Measurements from ENCODE around the gene RUNX1.
"Not testable (repeated sequence)": the region's sequence is repeated elsewhere in the genome, so short reads cannot be mapped to it uniquely, and the experiment has no call there.

The RUNX1 gene

DNA sequence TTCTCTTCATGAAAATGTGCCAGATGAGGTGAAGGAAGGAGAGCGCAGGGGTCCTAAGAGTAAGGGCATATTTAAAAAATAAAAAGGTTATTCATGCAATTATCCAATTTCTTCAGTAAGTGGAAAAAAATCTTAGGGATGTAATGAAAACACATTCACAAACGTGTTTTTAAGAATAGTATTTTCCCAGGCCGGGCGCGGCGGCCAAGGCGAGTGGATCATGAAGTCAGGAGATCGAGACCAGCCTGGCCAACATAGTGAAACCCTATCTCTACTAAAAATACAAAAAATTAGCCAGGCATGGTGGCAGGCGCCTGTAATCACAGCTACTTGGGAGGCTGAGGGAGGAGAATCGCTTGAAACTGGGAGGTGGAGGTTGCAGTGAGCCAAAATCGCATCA is 82.2 kb downstream of the RUNX1 start:
- DNase-seq = not testable (repeated sequence)

DNA sequence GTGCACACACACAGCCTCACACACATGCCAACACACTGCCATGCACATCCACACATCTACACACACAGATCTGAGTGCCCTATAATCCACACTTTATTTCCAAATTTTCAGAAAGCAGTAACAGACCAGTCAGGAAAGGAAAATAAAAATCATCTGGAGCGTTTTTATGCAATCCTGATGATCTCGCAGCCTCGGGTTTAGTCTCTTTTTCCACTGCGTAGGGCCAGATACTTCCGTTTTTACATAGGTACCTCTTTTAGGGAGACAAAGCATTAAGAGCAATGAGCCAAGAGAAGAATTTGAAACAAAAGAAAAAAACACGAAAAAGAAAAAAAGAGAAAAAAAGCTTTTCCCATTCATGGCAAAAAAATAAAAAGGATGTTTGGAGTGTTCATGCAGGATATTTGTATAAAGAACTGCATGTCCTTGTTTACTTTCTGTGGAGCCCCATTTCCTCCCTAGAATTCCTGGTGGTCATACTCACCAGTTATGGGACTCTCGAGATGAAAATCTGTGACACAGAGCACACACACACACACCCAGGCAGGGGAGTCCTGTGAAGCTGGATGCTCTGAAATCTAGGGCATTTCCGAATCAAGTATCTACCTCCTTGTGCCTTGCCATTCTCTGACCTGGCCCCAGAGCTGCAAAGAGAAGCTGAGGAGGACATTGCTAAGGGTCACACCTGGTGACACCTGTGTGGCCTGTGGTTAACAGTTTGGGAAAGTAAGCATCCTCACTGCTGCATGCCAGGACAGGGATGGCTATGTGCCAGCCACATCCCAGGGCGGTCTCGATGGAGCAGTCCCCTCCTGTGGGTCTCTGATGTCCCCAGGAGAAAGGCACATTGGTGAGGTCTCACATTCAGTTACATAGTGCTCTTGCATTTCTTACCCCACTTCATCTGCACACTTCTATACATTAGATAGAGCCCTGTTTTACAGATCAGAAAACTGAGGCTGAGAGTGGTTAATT is 83.6 kb downstream of the RUNX1 start:
- DNase-seq = no peak

DNA sequence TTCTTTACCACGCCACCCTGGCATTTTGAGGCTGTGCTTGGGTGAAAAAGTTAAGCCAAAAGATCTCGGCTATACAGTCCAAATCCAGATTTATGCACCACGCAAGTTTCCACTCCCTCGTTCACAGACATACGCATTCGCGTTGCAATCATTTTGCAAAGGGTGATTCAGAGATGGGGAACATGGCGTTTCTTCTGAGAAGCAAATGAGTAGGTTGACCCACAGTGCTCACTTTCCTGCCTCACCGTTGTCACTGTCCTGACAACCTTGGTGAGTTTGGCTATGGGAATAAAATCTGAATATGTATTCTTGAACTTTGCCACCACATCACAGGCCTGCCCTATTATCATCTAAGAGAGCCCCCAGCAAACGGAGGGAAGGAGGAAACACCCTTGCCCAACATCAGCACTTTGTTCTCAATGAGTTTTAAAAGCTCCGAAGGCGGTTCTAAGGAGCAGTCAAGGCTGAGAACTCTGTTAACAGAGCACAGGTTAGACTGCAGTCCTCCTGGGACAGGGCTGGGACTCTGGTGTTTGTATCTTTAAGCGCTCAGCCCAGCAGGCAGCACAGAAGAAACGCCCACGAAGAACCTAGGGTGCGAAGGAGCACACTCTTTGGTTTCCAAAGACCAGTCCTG is 86.4 kb downstream of the RUNX1 start:
- DNase-seq = no peak

DNA sequence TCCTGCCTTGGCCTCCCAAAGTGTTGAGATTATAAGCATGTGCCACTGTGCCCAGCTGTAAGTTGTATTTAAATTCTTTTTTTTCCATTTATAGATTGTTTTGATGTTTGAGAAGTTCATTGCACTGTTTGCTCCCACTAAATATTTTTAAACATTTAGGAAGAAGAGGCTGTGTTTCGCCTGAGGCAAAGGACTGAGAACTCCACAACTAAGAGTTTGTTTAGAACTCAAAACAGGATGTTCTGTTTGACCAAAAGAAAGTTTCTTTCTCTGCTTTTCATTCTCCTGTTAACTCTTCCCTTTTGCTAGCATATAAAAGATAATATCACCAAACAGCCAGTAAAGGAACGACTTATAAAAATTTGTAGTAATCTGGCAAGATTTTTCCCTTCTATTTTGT is 87.0 kb downstream of the RUNX1 start:
- no peak for DNase-seq

DNA sequence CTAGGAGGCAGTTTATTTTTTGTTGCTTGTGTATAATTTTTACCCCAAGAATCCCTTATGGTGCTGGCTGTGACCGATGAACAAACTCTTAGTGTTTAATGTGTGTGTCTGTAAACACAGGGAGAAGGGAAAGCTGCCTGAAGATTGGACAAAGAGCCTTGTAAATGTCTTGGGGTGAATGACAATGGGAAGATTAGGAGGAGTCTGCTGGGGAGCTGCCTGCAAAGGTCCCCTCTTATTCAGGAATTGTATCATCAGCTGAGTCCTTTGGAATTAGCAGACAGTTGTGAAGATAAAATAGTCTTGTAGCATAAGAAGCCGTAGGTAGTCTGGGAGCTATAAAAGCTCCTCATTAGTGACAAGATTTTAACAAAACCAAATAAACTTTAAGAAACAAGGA is 88.4 kb downstream of the RUNX1 start:
- no peak for DNase-seq

DNA sequence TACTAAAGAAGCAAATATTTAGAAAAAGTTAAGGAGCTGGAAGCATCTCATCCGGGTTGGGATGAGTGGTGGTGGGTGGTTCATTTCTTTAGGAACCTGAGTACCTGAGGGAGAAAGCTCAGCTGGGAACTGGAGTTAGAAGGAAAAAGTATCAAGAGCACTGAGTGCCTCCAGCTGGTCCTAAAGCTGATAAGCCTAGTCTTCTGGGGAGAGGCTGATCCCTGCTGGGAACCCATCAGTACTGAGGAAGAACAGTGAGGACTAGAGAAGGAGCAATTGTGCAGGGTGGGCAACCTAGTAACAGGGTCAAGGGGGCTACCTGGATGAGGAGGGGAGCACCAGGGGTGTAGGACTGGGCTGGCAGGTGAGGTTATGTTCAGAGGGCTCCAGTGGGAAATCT is 89.5 kb downstream of the RUNX1 start:
- no peak for DNase-seq

DNA sequence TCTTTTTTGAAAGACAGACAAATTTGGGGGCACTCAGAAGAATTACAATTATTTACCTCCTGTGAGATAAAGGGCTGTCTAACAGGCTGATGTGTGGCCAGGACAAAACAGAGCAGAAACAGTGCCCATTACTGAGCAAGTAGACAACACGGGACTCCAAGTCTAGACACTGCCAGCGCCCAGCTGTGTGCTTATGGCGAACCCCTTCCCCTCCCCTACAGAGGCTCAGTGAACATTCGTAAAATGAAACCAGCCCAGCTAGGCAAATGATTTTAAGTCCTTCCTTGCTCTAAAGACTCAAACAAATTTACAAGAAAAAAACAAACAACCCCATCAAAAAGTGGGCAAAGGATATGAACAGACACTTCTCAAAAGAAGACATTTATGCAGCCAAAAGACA is 91.1 kb downstream of the RUNX1 start:
- DNase-seq = no peak

DNA sequence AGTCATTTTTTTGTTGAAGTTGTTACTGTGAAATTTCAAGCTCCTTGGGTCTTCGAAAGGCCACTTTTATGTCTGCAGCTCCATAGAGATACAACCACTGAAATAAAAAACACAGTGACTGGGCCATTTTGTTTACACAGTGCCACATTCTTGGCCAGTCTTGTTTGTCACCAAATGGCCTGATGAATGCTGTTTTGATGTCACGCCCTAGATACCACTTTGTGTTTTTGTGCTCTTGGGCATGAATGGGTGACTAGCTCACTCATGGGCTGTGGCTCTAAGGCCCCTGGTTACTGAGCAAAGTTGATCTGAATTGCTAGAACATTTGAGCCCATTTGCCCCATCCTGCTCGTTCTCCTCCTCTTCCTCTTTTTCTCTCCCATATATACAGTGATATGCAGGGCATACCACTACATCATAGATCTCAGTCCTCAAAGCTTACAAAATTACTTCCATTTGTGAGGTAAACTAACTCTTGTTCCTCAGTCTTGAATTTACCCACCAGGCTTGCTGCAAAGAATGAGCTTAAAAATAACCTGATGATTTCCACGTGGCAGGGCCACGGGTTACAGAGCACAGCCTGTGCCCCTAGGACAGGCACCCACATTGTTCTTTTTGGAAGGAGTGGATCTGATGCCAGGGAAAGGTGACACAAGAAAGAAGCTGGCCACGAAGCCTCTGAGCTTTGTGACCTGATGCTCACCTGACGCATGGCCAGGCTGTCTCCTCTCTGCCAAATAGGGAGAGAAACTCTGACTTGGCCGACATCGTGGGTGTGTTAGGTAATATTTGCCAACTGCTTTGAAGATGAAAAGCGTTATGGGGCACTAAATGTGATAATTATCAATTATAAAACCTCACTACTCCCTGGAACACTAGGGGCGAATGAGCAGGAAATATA is 92.4 kb downstream of the RUNX1 start:
- DNase-seq = no peak

DNA sequence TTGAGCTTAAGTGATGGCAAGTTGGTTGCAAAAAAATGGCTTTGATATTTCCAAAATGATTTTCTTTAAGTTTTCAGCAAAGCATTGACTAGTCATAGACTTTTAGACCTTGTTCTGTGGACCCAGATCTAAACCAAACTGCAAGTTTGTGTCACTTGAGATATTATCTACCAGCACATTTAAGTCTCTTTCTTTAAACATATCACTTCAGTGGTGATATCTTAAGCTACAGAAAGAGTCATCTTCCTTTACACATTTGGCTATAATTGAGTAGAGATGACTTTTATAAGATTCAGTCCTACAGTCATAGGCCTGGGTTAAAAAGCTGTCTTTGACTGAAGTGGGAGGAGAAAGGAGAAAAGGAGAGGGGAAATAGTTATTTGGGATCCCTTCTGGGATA is 95.2 kb downstream of the RUNX1 start:
- no peak for DNase-seq

DNA sequence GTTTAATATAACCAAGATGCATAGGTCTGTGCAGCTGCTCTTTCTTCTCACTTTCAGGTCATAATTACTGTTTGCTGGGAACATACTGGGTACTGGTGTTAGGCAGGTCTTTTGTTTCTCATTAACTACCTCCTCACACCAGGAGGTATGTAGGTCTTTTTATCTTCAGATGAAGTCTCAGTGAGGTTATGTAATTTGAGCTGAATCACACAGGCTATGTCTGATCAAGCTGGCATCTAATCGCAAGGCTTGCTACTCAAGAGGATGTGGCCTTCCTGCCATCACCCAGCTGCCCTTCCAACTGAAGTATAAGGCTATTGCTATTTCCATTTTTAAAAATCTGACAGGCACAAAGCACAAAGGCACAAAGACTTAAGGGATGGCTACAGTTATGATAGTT is 96.4 kb downstream of the RUNX1 start:
- no peak for DNase-seq

DNA sequence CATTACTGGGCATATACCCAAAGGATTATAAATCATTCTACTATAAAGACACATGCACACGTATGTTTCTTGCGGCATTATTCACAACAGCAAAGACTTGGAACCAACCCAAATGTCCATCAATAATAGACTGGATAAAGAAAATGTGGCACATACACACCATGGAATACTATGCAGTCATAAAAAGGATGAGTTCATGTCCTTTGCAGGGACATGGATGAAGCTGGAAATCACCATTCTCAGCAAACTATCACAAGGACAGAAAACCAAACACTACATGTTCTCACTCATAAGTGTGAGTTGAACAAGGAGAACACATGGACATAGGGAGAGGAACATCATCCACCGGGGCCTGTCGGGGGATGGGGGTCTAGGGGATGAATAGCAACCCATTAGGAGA is 97.2 kb downstream of the RUNX1 start:
- not testable (repeated sequence) for DNase-seq

DNA sequence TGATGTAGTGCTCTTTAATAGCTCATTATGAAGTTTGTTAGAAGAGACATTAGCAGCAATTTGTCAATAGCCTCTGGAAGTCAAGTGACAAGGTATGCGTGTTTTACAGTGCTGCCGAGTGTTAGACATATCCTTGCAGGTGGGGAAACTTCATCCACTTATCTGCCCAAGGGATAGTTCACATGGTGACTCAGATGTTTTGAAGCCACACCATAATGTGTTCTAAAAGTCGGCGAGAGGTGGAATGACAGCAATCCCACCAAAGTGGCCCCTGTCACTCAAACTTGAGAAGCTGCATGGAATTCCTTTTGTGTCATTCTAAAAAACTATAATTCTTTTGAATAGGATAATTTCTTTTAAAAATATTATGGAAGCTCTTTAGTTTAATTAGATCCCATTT is 98.1 kb downstream of the RUNX1 start:
- no peak for DNase-seq

DNA sequence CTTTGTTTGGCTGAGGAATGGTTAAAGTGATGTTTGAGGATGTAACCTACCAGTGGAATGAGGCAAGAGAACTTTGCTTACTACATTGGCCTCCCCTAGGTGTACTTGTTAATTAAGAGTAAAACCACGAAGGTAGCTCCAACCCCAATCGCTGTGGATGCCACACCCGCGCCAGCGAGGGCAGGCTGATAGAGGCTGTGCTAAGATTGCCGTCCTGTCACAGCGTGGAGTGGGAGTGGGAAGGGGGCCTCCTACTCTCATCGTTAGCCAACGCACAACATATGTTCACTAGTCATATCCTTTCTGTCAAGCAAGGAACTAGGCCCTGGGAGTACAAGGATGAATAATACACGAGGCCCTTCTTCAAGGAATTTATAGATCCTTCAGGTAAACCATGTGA is 99.6 kb downstream of the RUNX1 start:
- no peak for DNase-seq

DNA sequence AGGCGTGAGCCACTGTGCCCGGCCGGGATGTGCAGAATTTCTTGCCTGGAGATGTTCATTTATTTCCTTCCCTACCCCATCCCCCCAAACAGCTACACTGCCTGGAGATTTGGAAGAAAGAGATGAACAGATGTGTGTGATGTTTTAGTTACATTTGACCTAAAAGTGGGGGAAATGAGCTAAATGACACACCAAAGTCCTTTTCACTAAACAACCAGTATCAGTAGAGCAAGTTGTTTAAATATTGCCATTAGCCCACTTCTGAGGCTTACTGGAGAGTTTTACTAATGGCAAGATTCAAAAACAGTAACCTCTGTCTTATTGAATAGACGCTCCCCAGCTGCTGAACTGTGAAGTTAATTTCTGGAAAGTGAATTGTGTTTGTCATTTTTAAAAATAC is 100.1 kb downstream of the RUNX1 start:
- DNase-seq = no peak

DNA sequence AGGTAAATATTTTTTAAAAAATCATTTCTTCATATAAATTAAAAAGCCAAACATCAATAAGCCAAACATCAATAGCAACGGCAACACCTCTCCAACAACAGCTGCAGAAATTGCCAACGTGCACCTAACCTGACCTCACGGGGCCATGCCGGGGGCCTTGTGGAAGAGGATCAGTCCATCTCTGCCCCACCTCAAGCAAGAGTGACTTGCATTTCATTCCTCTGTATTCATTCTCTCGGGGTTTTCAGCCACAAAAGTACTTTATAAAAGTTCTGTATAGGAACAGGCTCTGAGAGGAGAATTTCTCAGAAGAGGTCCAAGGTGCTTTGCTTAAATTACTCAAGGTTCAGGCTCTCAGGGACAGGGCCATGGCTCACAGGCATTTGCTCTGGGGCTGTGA is 100.9 kb downstream of the RUNX1 start:
- no peak for DNase-seq

DNA sequence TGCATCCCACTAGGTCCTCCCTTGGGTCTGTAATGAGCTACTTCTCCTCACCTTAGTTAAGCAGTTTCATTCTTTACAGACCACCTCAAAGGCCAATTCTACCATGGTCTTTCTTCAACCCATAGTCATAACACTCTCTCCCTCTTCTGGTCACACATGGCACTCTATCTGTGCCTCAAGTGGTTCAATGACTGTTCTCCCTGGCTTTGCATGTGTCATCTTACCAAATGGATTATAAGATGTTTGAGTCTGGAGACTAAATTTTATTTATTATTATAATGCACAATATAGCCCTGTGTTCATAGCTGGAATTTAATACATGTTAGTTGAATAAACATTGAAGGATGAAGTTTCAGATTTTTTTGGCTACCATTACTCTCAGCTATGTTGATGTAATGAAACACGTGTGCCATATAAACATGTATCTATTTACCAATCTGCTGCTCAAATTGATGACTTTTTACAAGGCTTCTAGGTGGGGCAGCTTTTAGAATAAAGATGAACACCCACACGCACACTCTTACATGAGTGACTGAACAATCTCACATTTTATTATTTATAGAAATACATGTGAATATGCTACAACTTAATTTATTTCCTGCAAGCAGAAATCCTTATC is 102.1 kb downstream of the RUNX1 start:
- no peak for DNase-seq

DNA sequence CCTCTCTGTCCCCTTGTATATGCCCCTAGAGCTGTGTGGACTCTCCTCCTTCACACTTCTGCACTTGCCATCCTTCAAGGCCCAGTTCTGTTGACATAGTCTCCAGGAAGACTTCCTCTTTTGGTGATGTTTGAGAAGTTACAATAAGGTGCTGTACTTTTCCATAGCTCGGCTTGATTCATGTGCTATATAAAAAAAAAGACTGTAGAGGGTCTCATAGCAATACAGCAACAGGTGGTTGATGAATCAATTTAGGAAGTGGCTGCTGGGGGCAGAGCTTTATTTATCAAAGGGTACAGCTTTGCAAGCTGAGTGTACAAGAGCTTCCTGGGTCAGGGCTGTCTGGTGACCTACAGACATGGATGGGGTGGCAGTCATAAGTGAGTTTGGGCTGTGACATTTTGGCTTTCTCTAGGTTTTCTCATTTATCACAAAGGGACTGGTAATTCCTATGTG is 102.7 kb downstream of the RUNX1 start:
- DNase-seq = no peak

DNA sequence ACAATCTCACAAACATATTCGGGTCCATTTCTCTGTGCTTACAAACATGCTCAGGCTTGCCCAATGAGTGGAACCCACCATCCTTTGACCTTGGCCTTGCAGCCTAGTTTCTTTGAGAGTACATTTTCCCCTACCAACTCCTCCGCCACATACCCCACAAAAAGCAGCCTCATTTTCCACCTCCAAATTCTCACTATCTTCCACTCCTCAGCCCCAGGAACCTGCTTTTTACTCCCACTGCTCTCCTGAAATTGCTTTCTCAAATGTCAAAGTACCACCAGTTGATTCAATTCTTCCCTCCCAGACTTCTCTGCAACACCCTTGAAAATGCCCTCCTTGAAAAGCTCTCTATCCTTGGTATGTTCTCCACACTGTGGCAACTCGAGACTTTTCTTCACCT is 103.8 kb downstream of the RUNX1 start:
- no peak for DNase-seq

DNA sequence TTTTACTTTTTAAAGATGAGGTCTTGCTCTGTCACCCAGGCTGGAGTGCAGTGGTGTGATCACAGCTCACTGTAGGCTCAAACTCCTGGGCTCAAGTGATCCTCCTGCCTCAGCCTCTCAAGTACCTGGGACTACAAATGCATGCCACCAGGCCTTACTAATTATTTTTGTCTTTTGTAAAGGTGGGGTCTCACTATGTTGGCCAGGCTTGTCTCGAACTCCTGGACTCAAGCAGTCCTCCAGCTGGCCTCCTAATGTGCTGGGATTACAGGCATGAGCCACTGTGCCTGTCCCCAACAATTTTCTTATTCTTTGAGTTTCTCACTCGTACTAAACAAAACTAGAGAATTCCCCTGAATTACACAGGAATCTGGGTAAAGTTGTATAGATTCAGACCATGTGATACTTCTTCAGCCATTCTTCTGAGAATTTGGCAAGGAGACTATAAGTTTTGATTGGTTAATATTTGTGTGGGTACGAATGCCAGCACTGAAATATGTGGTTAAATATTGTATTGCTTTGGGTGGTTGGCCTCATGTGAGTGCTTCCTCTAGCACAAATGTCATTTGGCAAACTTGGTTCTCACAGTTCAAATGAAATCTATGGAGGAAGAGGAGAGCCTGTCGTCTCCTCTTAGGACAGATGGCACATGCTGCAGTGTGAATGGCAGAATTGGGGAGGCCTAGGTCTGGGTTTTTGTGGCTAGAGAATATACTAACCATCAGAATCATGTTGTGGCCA is 104.9 kb downstream of the RUNX1 start:
- no peak for DNase-seq

DNA sequence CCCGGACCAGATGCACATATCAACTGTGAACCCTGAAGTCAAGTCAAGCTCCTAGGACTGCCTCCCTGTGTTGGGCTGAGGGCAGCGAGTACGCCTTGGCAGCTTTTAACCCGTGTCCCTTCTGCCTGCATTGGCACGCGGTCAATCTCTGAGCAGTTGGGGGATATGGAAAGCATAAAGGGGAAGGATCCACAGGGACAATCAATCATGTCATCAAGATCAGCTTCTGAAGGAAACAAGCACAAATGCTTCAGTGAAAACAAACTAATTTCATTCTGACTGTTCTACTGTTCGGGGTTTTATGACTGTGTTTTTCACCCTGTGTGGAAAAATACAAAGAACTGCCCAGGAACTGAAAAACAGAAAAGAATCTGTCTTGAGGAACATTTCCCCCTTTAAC is 106.2 kb downstream of the RUNX1 start:
- no peak for DNase-seq

DNA sequence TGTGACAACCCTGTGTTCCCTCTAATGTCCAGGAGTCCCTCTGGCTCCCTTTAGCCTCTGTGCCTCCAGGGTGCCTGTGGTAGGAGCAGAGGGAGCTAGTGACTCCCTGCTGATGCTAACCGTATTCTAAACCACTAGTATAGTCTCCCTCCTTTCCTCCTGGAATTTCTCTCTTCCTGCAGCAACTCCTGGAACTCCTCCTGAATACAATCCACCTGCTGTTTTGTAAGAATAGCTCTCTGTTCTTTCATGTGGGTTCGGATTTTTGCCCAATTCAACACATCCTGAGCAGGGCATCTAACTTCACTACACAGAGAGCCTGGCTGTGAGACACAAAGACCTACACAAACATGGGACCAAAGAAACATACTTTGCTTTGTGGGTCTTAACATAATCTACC is 107.9 kb downstream of the RUNX1 start:
- no peak for DNase-seq

Measured in cerebellar nuclear complex (tissue), 1 donor.